Measurements from ENCODE around the gene FAM24B.

The FAM24B gene

DNA sequence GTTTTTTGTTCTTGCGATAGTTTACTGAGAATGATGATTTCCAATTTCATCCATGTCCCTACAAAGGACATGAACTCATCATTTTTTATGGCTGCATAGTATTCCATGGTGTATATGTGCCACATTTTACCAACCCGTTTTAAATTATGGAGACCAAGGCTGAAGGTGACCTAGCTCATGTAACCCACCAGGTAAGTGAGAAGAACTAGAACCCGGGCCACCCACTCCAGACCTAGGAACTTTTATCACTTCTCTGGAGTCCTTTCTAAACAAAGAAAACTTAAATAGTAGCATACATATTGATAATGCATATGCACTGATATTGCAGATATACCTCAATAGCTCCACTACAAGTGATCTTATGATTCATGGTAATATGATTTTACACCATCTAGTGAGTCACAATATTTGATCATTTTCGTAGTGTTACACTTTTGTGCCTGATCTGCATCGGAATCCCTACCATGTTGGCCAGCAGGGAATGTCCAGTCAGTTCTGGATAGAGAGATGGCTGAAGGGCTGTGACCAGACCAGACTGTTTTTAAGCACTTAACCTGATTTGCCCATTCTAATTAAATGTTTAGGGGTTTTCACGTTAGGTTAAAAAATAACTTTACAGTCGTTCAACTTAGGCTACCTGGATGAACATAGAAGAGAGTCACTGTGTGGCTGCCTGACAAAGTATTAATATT lies 49.0 kb downstream of the FAM24B start:
- TF ChIP-seq, protein P1, sequence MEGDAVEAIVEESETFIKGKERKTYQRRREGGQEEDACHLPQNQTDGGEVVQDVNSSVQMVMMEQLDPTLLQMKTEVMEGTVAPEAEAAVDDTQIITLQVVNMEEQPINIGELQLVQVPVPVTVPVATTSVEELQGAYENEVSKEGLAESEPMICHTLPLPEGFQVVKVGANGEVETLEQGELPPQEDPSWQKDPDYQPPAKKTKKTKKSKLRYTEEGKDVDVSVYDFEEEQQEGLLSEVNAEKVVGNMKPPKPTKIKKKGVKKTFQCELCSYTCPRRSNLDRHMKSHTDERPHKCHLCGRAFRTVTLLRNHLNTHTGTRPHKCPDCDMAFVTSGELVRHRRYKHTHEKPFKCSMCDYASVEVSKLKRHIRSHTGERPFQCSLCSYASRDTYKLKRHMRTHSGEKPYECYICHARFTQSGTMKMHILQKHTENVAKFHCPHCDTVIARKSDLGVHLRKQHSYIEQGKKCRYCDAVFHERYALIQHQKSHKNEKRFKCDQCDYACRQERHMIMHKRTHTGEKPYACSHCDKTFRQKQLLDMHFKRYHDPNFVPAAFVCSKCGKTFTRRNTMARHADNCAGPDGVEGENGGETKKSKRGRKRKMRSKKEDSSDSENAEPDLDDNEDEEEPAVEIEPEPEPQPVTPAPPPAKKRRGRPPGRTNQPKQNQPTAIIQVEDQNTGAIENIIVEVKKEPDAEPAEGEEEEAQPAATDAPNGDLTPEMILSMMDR (IDR thresholded peaks at IDR 0.05; ENCODE audit: low read depth, low read length, missing control alignments), result no peak
- H3K27ac ChIP-seq, result no peak overlapping the region
- no peak for DNase-seq
- H3K4me3 ChIP-seq (ENCODE audit: low read depth, low read length), result no peak overlapping the region
- in situ Hi-C loops (cut with HindIII; ENCODE audit: low pct_ligation_motif_present, low sequenced_read_pairs), result no loop called here
- H3K27me3 ChIP-seq (replicated peaks), result no peaks in the 10 kb centered on the region
- no peaks in the 10 kb centered on the region for H3K36me3 ChIP-seq (replicated peaks)

DNA sequence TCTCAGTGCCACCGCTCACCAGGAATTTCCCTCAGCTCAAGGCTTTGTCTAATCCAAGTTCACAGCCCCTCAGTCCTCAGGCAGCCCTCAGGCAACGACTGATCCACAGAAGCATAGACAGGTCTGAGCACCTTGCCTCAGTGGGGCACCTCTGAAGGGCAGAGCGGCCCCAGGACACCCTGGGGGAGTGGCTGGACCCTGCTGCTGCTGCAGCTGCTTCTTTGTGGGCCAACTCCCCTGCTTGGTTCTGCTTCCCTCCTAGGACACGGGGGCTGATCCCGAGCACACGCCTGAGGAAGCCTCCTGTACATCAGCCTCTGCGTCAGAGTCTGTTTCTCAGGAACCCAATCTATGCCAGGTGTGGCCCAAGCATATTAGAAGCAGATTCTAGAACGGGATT lies 49.9 kb downstream of the FAM24B start:
- in situ Hi-C loops (cut with HindIII; ENCODE audit: low pct_ligation_motif_present, low sequenced_read_pairs), result no loop called here
- DNase-seq, result no peak
- Histone ChIP-seq H3K4me3 (ENCODE audit: low read depth, low read length) (no peak overlapping the region), H3K27ac (no peak overlapping the region), H3K27me3 (replicated peaks) (no peaks in the 10 kb centered on the region), H3K36me3 (replicated peaks) (no peaks in the 10 kb centered on the region)
- TF ChIP-seq, protein P1 (IDR thresholded peaks at IDR 0.05; ENCODE audit: low read depth, low read length, missing control alignments), result no peak

DNA sequence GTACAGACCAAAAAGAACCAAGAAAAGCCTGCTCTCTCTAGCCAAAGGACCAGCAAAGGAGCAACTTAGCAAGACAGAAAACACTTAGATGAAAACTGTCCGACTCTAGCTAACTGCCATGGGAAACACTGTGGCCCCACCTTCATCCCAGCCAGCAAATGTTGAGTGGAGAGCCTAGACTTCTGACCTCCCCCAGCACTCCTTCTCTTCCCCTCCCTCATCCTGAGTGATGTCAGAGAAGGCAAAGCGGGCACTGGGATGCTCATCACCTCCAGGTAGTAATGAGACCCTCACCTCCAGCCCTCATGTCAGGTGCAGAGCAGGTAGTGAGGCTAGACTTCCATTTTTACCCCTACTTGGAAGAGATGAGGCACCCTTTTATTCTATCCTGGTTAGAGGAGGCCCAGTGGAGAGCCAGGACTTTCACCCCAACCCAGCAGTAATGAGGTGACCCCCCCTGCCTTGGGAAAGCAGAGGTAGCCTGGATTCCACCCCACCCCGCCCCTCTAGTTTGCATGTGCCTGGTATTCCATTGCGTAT lies 50.6 kb downstream of the FAM24B start:
- in situ Hi-C loops (cut with HindIII; ENCODE audit: low pct_ligation_motif_present, low sequenced_read_pairs), result no loop called here
- DNase-seq, result no peak
- TF ChIP-seq, protein P1 (IDR thresholded peaks at IDR 0.05; ENCODE audit: low read depth, low read length, missing control alignments), result no peak
- Histone ChIP-seq H3K27ac (no peak overlapping the region), H3K27me3 (replicated peaks) (no peaks in the 10 kb centered on the region), H3K36me3 (replicated peaks) (no peaks in the 10 kb centered on the region), H3K4me3 (ENCODE audit: low read depth, low read length) (no peak overlapping the region)

DNA sequence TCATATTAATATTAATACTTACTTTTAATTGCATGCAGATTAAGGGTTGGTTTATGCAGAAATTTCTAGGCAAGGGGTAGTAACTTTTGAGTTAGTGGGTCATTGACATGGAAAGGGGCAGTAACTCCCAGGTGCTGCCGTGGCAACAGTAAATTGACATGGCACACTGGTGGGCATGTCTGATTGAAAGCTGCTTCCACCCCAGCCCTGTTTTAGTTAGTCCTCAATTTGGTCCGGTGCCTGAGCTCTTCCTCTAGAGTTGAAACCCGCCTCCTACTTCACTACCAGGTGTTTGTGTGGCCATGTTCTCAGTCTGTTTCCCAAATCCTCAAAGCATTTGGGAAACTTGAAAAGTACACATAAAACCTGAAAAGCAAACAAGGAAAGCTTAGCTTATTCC lies 52.1 kb downstream of the FAM24B start:
- H3K27me3 ChIP-seq (replicated peaks), result no peaks in the 10 kb centered on the region
- in situ Hi-C loops (cut with HindIII; ENCODE audit: low pct_ligation_motif_present, low sequenced_read_pairs), result no loop called here
- TF ChIP-seq, protein P1 (IDR thresholded peaks at IDR 0.05; ENCODE audit: low read depth, low read length, missing control alignments), result no peak
- H3K4me3 ChIP-seq (ENCODE audit: low read depth, low read length), result no peak overlapping the region
- DNase-seq, result no peak
- H3K27ac ChIP-seq, result no peak overlapping the region
- no peaks in the 10 kb centered on the region for H3K36me3 ChIP-seq (replicated peaks)

DNA sequence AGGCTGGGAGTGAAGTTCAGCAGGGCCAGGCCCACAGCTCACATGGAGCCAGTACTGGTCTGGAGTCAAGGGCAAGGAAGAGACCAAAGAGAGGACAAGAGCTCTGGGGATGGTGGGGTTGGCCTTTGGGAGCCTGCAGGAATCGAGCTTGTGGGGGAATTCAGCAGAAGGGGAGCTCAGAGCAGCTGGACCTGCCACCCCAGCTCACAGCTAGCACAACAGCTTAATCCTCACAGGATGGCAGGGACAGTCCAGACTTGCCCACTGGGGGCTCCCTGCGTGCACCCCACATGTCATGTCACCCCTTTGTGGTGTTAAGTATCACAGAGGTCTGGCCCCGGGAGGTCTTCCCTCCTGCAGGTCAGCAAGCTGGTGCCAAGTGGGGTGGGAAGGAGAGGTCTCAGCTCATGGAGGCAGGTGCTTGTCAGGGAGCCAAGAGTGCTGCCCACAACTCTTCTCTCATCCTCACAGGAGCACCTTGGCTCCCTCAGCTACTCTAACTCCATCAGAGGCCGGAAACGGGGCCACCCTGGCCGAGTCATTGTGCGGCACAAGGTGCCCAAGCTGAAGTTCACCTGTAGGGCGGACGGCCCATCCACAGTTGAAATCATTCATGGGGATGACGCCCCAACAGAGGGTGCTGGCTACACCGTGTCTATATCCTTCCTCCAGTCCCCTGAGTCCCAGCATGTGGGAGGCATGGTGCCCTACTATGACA lies 56.2 kb downstream of the FAM24B start:
- in situ Hi-C loops (cut with HindIII; ENCODE audit: low pct_ligation_motif_present, low sequenced_read_pairs), result no loop called here
- H3K27ac ChIP-seq, result no peak overlapping the region
- no peak overlapping the region for H3K4me3 ChIP-seq (ENCODE audit: low read depth, low read length)
- H3K36me3 ChIP-seq (replicated peaks), result no peaks in the 10 kb centered on the region
- no peaks in the 10 kb centered on the region for H3K27me3 ChIP-seq (replicated peaks)
- TF ChIP-seq, protein P1 (IDR thresholded peaks at IDR 0.05; ENCODE audit: low read depth, low read length, missing control alignments), result no peak
- no peak for DNase-seq
